Measurements from ENCODE around the gene B4GALNT3.

GRCh38 chr12:608413-608812, 148.7 kb downstream of the B4GALNT3 start:
- no peak for TF ChIP-seq EZH2 (IDR thresholded peaks at IDR 0.05; ENCODE audit: borderline replicate concordance, low read length)
- no peak for TF ChIP-seq CTCF (IDR thresholded peaks at IDR 0.05; ENCODE audit: low read length)

Data from OCI-LY1 (cell line).